ENCODE measurements around the gene P3H2. TPM values are rescaled to one million over a fixed set of nuclear protein-coding genes. Genes with fewer than 3 reads are reported as not detected.

The P3H2 gene
- total and polyA plus RNA-seq, 2 experiments from 2014 or later: 14.5 TPM

- H3K9me3 ChIP-seq (ENCODE audit: low read depth): no peaks in the 10 kb centered on the region
- no peak overlapping the region for H3K27ac ChIP-seq
- H3K9me2 ChIP-seq (replicated peaks; ENCODE audit: insufficient read depth): no peaks in the 10 kb centered on the region
- no peaks in the 10 kb centered on the region for H4K20me1 ChIP-seq (ENCODE audit: insufficient read depth, poor library complexity, severe bottlenecking)
- no peaks in the 10 kb centered on the region for H3K27me3 ChIP-seq
- no peaks in the 10 kb centered on the region for H3K36me3 ChIP-seq (replicated peaks; ENCODE audit: insufficient read depth, low read depth)
- H3K79me2 ChIP-seq: no peaks in the 10 kb centered on the region
- no peak overlapping the region for H2AFZ ChIP-seq
- no peak for TF ChIP-seq CTCF (IDR thresholded peaks at IDR 0.05; ENCODE audit: poor library complexity)
- no peak for TF ChIP-seq EZH2 (IDR thresholded peaks at IDR 0.05; ENCODE audit: borderline replicate concordance)
- no peak for TF ChIP-seq EZH2phosphoT487 (IDR thresholded peaks at IDR 0.05; ENCODE audit: low read depth, severe bottlenecking, unreplicated experiment)
- no peak overlapping the region for H3K4me3 ChIP-seq
- H3K4me1 ChIP-seq (ENCODE audit: insufficient read depth): no peaks in the 10 kb centered on the region
- 87% methylated on average over 4 of the region's 4 CpGs for WGBS (ENCODE audit: low lambda C conversion rate, missing lambda C conversion rate)
- no peak for DNase-seq (ENCODE audit: low spot score)
- H3K4me2 ChIP-seq: no peak overlapping the region
These were observed 95.8 kb downstream of the P3H2 start for GRCh38 chr3:190024912-190025311.

- no peaks in the 10 kb centered on the region for H3K9me2 ChIP-seq (replicated peaks; ENCODE audit: insufficient read depth)
- 73% methylated on average over 2 of the region's 2 CpGs for WGBS (ENCODE audit: low lambda C conversion rate, missing lambda C conversion rate)
- no peaks in the 10 kb centered on the region for H3K36me3 ChIP-seq (replicated peaks; ENCODE audit: insufficient read depth, low read depth)
- H3K27ac ChIP-seq: no peak overlapping the region
- no peaks in the 10 kb centered on the region for H3K9me3 ChIP-seq (ENCODE audit: low read depth)
- no peaks in the 10 kb centered on the region for H3K79me2 ChIP-seq
- H2AFZ ChIP-seq: no peak overlapping the region
- H3K4me2 ChIP-seq: no peak overlapping the region
- TF ChIP-seq CTCF (IDR thresholded peaks at IDR 0.05; ENCODE audit: poor library complexity): no peak
- no peak overlapping the region for H3K4me3 ChIP-seq
- no peak for DNase-seq (ENCODE audit: low spot score)
- H4K20me1 ChIP-seq (ENCODE audit: insufficient read depth, poor library complexity, severe bottlenecking): no peaks in the 10 kb centered on the region
- H3K27me3 ChIP-seq: no peaks in the 10 kb centered on the region
- H3K4me1 ChIP-seq (ENCODE audit: insufficient read depth): peaks cover 5% of the 10 kb centered on the region
These were observed 100.9 kb downstream of the P3H2 start for GRCh38 chr3:190019844-190020243.

- Histone ChIP-seq H4K20me1 (ENCODE audit: insufficient read depth, poor library complexity, severe bottlenecking) (no peaks in the 10 kb centered on the region), H3K27me3 (no peaks in the 10 kb centered on the region), H3K4me2 (no peak overlapping the region), H2AFZ (no peak overlapping the region), H3K36me3 (replicated peaks; ENCODE audit: insufficient read depth, low read depth) (no peaks in the 10 kb centered on the region), H3K9me2 (replicated peaks; ENCODE audit: insufficient read depth) (no peaks in the 10 kb centered on the region), H3K9me3 (ENCODE audit: low read depth) (no peaks in the 10 kb centered on the region), H3K27ac (no peak overlapping the region), H3K4me3 (no peak overlapping the region), H3K4me1 (ENCODE audit: insufficient read depth) (peaks cover 13% of the 10 kb centered on the region), H3K79me2 (no peaks in the 10 kb centered on the region)
- DNase-seq (ENCODE audit: low spot score): no peak
- TF ChIP-seq EZH2 (IDR thresholded peaks at IDR 0.05; ENCODE audit: borderline replicate concordance): no peak
- 78% methylated on average over 2 of the region's 2 CpGs for WGBS (ENCODE audit: low lambda C conversion rate, missing lambda C conversion rate)
These were observed 101.7 kb downstream of the P3H2 start for GRCh38 chr3:190019006-190019405.

GRCh38 chr3:190018460-190018859 is 102.2 kb downstream of the P3H2 start:
- peaks cover 15% of the 10 kb centered on the region for H3K4me1 ChIP-seq (ENCODE audit: insufficient read depth)
- no peaks in the 10 kb centered on the region for H4K20me1 ChIP-seq (ENCODE audit: insufficient read depth, poor library complexity, severe bottlenecking)
- H3K36me3 ChIP-seq (replicated peaks; ENCODE audit: insufficient read depth, low read depth): no peaks in the 10 kb centered on the region
- 94% methylated on average over 1 of the region's 1 CpG for WGBS (ENCODE audit: low lambda C conversion rate, missing lambda C conversion rate)
- H3K9me2 ChIP-seq (replicated peaks; ENCODE audit: insufficient read depth): no peaks in the 10 kb centered on the region
- H3K9me3 ChIP-seq (ENCODE audit: low read depth): no peaks in the 10 kb centered on the region
- H3K4me2 ChIP-seq: no peak overlapping the region
- no peak overlapping the region for H3K27ac ChIP-seq
- TF ChIP-seq EZH2phosphoT487 (IDR thresholded peaks at IDR 0.05; ENCODE audit: low read depth, severe bottlenecking, unreplicated experiment) (no peak), CTCF (IDR thresholded peaks at IDR 0.05; ENCODE audit: poor library complexity) (no peak), EZH2 (IDR thresholded peaks at IDR 0.05; ENCODE audit: borderline replicate concordance) (no peak)
- H3K27me3 ChIP-seq: no peaks in the 10 kb centered on the region
- no peak overlapping the region for H2AFZ ChIP-seq
- no peaks in the 10 kb centered on the region for H3K79me2 ChIP-seq
- no peak overlapping the region for H3K4me3 ChIP-seq
- no peak for DNase-seq (ENCODE audit: low spot score)

All from hepatocyte (in vitro differentiated cells).